Tibial nerve (tissue), 4 donors: ENCODE results near the gene CYP4F3. TPM values are rescaled to one million over a fixed set of nuclear protein-coding genes. Genes with fewer than 3 reads are reported as not detected.

Experiments used
- DNase-seq, 2 donors: peaks; one replicate each; pipeline ENCODE4 v3.0.0-alpha.2; 2019; ENCODE audit warnings: low spot score in 2 of 2
- H3K27ac ChIP-seq, 4 donors: fragments of 200-600 bp; sonication (generic) in 3 of 4; one replicate each; pipeline ENCODE4 v1.5.1; 2017 to 2019; ENCODE audit warnings: mild to moderate bottlenecking in 1 of 4
- H3K27me3 ChIP-seq, 2 donors: fragments of 200-600 bp; sonication (generic) in 1 of 2; one replicate each; pipeline versions ENCODE4 v1.5.1 to v1.6.0; 2017 to 2019
- H3K36me3 ChIP-seq, 3 donors: fragments of 200-600 bp; sonication (generic); one replicate each; pipeline ENCODE4 v1.5.1; 2018 to 2019
- H3K4me1 ChIP-seq, 4 donors: fragments of 200-600 bp; sonication (generic) in 3 of 4; one replicate each; pipeline ENCODE4 v1.5.1; 2017 to 2019
- H3K4me3 ChIP-seq, 4 donors: fragments of 200-600 bp; sonication (generic) in 3 of 4; one replicate each; pipeline ENCODE4 v1.5.1; 2017 to 2019; ENCODE audit warnings: mild to moderate bottlenecking in 1 of 4, moderate library complexity in 1 of 4
- H3K9me3 ChIP-seq, 4 donors: fragments of 200-600 bp; sonication (generic) in 3 of 4; one replicate each; pipeline ENCODE4 v1.5.1; 2017 to 2019
- EP300 ChIP-seq, 2 donors: sonication (generic); formaldehyde crosslinking; IDR thresholded peaks; one replicate each; pipeline ENCODE4 v1.6.1; 2017; ENCODE audit warnings: antibody characterized with exemption in 2 of 2, mild to moderate bottlenecking in 1 of 2
- POLR2A ChIP-seq, 2 donors: fragments of 450-650 bp; IDR thresholded peaks; one replicate each; pipeline ENCODE4 v1.6.1; 2017; ENCODE audit warnings: antibody characterized with exemption in 2 of 2, mild to moderate bottlenecking in 2 of 2, moderate library complexity in 2 of 2
- WGBS, 2 donors: methylation state at CpG; one replicate each; pipeline ENCODE4 v1.1.5; 2018; 5-methylcytosine and 5-hydroxymethylcytosine counted together
- total RNA-seq, 4 donors: library from RNA; depleted of rRNA; stranded (reverse); fragments of >200 nt; gene quantifications; one replicate each; pipeline ENCODE4 v1.1.0, GENCODE V29; 2016
- TF ChIP-seq, protein P1 (sequence below), 5 experiments: fragments of 200-600 bp in 3 of 5; fragments of 450-650 bp in 2 of 5; sonication (generic) in 3 of 5; IDR thresholded peaks; one replicate each; pipeline ENCODE4 v1.5.1; 2016 to 2019; ENCODE audit warnings: antibody characterized with exemption in 5 of 5, mild to moderate bottlenecking in 3 of 5, moderate library complexity in 2 of 5

The CYP4F3 gene
- total RNA-seq, 4 donors from 2014 or later = 3.3 to 19.7 (median 13.0) TPM; not detected in 1

DNA sequence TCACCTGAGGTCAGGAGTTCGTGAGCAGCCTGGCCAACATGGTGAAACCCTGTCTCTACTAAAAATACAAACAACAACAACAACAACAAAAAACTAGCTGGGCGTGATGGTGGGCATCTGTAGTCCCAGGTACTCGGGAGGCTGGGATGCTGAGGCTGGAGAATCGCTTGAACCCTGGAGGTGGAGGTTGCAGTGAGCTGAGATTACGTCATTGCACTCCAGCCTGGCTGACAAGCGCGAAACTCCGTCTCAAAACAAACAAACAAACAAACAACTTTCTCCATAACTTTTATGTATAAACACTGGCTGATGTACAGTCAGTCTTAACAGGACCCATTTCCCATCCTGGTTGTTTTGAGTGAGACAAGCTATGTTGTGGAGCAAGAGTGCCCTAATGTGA, 31.4 kb upstream of the CYP4F3 start:
- no peaks in the 10 kb centered on the region for H3K4me1 ChIP-seq
- 82% methylated on average over 8 of the region's 8 CpGs for WGBS, 2 donors
- DNase-seq = no peak
- H3K27ac ChIP-seq = no peak overlapping the region
- no peaks in the 10 kb centered on the region for H3K27me3 ChIP-seq
- H3K9me3 ChIP-seq = no peaks in the 10 kb centered on the region
- no peak for TF ChIP-seq EP300 (IDR thresholded peaks at IDR 0.05)
- TF ChIP-seq, protein P1, sequence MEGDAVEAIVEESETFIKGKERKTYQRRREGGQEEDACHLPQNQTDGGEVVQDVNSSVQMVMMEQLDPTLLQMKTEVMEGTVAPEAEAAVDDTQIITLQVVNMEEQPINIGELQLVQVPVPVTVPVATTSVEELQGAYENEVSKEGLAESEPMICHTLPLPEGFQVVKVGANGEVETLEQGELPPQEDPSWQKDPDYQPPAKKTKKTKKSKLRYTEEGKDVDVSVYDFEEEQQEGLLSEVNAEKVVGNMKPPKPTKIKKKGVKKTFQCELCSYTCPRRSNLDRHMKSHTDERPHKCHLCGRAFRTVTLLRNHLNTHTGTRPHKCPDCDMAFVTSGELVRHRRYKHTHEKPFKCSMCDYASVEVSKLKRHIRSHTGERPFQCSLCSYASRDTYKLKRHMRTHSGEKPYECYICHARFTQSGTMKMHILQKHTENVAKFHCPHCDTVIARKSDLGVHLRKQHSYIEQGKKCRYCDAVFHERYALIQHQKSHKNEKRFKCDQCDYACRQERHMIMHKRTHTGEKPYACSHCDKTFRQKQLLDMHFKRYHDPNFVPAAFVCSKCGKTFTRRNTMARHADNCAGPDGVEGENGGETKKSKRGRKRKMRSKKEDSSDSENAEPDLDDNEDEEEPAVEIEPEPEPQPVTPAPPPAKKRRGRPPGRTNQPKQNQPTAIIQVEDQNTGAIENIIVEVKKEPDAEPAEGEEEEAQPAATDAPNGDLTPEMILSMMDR (IDR thresholded peaks at IDR 0.05) = no peak
- no peak for TF ChIP-seq POLR2A (IDR thresholded peaks at IDR 0.05)
- no peak overlapping the region for H3K4me3 ChIP-seq
- no peaks in the 10 kb centered on the region for H3K36me3 ChIP-seq

DNA sequence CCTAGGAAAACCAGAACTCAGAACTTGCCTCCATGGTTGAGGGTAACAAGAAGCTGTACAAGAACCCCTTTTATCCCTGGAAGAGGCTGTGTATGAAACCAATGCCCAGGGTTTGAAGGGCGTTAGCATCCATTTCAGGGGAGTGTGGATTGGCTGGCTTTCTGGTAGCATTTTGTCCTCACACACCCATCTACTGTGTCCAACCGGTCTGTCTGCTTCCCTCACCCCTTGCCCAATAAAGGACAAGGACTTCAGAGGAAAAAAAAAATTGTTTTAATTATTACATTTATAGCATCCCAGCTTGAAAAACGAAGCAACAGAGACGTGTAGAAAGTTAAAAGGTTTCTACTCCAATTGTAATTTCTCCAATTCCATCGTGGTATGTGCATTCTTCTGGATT, 28.4 kb upstream of the CYP4F3 start:
- WGBS, 2 donors = 52 to 59% methylated on average over 5 of the region's 5 CpGs
- H3K9me3 ChIP-seq = no peaks in the 10 kb centered on the region
- H3K4me3 ChIP-seq = no peak overlapping the region
- TF ChIP-seq, protein P1 (IDR thresholded peaks at IDR 0.05) = no peak
- DNase-seq = no peak
- no peak overlapping the region for H3K27ac ChIP-seq
- H3K4me1 ChIP-seq = no peaks in the 10 kb centered on the region
- H3K36me3 ChIP-seq = no peaks in the 10 kb centered on the region
- H3K27me3 ChIP-seq = no peaks in the 10 kb centered on the region

DNA sequence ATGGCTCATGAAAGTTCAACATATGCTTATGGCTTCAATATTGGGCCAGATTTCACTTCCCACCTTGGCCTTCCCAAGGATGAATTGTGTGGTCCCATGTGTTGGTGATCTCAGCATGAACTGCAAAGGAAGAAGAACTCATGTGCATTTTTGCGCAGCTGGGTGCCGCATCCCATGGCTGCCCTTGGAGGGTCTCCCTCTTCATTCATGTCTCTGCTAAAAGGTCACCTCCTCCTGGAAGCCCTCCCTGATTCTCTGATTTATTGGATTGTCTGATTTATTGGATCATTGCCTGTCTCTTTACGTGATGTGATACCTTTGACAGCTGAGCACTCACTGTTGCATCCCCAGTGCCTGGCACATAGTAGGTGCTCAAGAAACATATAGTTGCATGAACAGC, 27.4 kb upstream of the CYP4F3 start:
- Histone ChIP-seq H3K4me1 (no peaks in the 10 kb centered on the region), H3K9me3 (no peaks in the 10 kb centered on the region), H3K4me3 (no peak overlapping the region), H3K27me3 (peaks cover 0 to 2% of the 10 kb centered on the region in 2 donors), H3K27ac (no peak overlapping the region), H3K36me3 (no peaks in the 10 kb centered on the region)
- TF ChIP-seq POLR2A (IDR thresholded peaks at IDR 0.05) (no peak), EP300 (IDR thresholded peaks at IDR 0.05) (no peak)
- TF ChIP-seq, protein P1 (IDR thresholded peaks at IDR 0.05) = no peak
- no peak for DNase-seq
- 78 to 95% methylated on average over 3 of the region's 3 CpGs for WGBS, 2 donors

DNA sequence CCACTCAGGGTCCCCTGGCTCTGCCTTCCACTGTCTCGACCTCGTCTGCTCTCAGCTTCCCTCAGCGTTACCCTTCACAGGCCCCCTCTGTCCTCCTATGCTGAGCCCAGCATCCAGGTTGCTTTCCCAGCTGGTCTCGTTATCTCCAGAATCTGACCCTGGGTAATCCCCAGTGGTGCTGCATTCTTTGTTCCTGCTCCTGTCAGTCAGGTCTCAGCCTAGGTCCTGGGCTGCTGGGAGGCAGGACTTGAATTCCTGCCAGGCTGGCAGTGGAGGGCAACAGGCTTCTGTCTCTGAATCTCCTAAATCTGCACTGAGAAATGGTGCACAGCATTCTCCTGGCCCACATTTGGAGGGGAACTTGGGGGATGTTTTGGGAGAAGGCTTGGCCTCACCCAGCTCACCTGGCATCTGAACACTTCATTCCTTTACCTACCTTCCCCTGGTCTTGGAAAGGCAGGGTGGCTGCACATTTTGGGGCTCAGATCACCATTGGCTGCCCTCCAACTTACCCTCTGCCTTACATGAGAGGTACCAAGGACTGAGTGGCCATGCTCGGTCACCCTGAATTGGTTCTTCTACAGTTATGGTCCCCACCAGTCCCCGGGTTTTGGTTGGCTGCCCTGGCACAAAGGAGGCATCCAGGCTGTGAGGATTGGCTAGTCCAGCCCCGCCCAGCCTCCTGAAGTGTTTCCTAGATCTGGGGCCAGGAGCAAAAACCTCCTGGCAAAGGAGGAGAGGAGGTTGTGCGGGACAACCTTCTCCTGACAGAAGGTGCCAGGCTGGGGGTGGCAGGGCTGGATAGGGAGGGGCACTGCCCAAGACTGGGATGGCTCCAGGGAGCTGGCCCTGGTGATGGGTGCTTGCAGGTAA, 26.0 kb upstream of the CYP4F3 start, which contains the start of gene CYP4F8:
CYP4F8 (plus strand) TSS at position 712 of the 873 bp plus-strand sequence. CDS start 399 bp downstream, outside the sequence.
- Histone ChIP-seq H3K27me3 (peaks cover 0 to 2% of the 10 kb centered on the region in 2 donors), H3K9me3 (no peaks in the 10 kb centered on the region)
- no peak for DNase-seq

DNA sequence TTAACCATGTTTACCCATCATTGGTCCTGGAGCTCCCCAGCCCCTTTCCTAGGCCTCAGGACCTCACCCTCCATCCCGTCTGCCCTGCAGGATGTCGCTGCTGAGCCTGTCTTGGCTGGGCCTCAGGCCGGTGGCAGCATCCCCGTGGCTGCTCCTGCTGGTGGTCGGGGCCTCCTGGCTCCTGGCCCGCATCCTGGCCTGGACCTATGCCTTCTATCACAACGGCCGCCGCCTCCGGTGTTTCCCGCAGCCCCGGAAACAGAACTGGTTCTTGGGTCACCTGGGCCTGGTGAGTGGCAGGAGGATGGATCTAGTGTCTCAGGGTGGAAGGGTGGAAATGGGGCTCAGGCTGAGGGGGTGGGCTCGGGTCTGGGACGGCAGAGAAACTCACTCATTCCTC, 25.2 kb upstream of the CYP4F3 start:
- Histone ChIP-seq H3K27me3 (peaks cover 0 to 2% of the 10 kb centered on the region in 2 donors), H3K4me3 (no peak overlapping the region), H3K27ac (no peak overlapping the region), H3K4me1 (no peaks in the 10 kb centered on the region), H3K36me3 (no peaks in the 10 kb centered on the region), H3K9me3 (no peaks in the 10 kb centered on the region)
- WGBS, 2 donors = 65 to 76% methylated on average over 14 of the region's 14 CpGs
- TF ChIP-seq, protein P1 (IDR thresholded peaks at IDR 0.05) = no peak
- TF ChIP-seq EP300 (IDR thresholded peaks at IDR 0.05) = no peak
- TF ChIP-seq POLR2A (IDR thresholded peaks at IDR 0.05) = no peak
- no peak for DNase-seq

More for the DNA sequence above, 26.0 kb upstream of the CYP4F3 start, which contains the start of gene CYP4F8:
- TF ChIP-seq, protein P1 (IDR thresholded peaks at IDR 0.05) = no peak
- no peak for TF ChIP-seq EP300 (IDR thresholded peaks at IDR 0.05)
- TF ChIP-seq POLR2A (IDR thresholded peaks at IDR 0.05) = no peak
- H3K36me3 ChIP-seq = no peaks in the 10 kb centered on the region
- H3K4me3 ChIP-seq = no peak within 1 kb of the TSS
- no peak within 1 kb of the TSS for H3K27ac ChIP-seq
- 41 to 51% methylated on average over 8 of the region's 8 CpGs for WGBS, 2 donors
- H3K4me1 ChIP-seq = no peaks in the 10 kb centered on the region
